Thyroid gland (tissue), 4 donors: ENCODE data around the gene IDS. TPM values are rescaled to one million over a fixed set of nuclear protein-coding genes. Genes with fewer than 3 reads are reported as not detected.
A peak's percentile ranks its signal among the peaks of the same experiment; 100 is the strongest.

Experiments used
- DNase-seq, 2 donors: peaks; one replicate each; pipeline ENCODE4 v3.0.0-alpha.2; 2019
- H3K27ac ChIP-seq, 3 donors: fragments of 200-600 bp; sonication (generic); 1 replicate in 2 of 3; 2 replicates in 1 of 3; pipeline ENCODE4 v1.5.1; 2016 to 2019; ENCODE audit warnings: mild to moderate bottlenecking in 1 of 3, moderate library complexity in 1 of 3
- H3K27me3 ChIP-seq: fragments of 200-600 bp; sonication (generic); one replicate; pipeline ENCODE4 v1.5.1; 2019
- H3K36me3 ChIP-seq, 2 donors: fragments of 200-600 bp; sonication (generic); one replicate each; pipeline ENCODE4 v1.5.1; 2016 to 2019
- H3K4me1 ChIP-seq, 2 donors: fragments of 200-600 bp; sonication (generic); one replicate each; pipeline ENCODE4 v1.5.1; 2017 to 2019
- H3K4me3 ChIP-seq, 3 donors: fragments of 200-600 bp; sonication (generic); replicated peaks in 1 of 3; 1 replicate in 2 of 3; 2 replicates in 1 of 3; pipeline ENCODE4 v1.5.1; 2016; ENCODE audit warnings: mild to moderate bottlenecking in 1 of 3
- H3K9me3 ChIP-seq: fragments of 200-600 bp; sonication (generic); one replicate; pipeline ENCODE4 v1.5.1; 2017
- CTCF ChIP-seq, 6 experiments: fragments of 200-600 bp in 3 of 6; fragments of 450-650 bp in 3 of 6; sonication (generic) in 3 of 6; IDR thresholded peaks; one replicate each; pipeline ENCODE4 v1.5.1; 2016 to 2019; ENCODE audit warnings: antibody characterized with exemption in 6 of 6, mild to moderate bottlenecking in 2 of 6, inconsistent platforms in 1 of 6, moderate library complexity in 1 of 6
- POLR2A ChIP-seq, 2 donors: fragments of 450-650 bp; IDR thresholded peaks; one replicate each; pipeline ENCODE4 v1.6.1; 2017; ENCODE audit warnings: antibody characterized with exemption in 2 of 2, mild to moderate bottlenecking in 2 of 2, moderate library complexity in 1 of 2
- WGBS, 2 donors: methylation state at CpG; one replicate each; pipeline ENCODE4 v1.1.5; 2017; 5-methylcytosine and 5-hydroxymethylcytosine counted together
- intact Hi-C: fragments of 100-400 bp; cut with DNase I; formaldehyde crosslinking; loops from one replicate; pipeline ENCODE4 v1.15.1; 2023
- total RNA-seq, 4 donors: library from RNA; depleted of rRNA; stranded (reverse); fragments of >200 nt; gene quantifications; one replicate each; pipeline ENCODE4 v1.2.3, GENCODE V29; 2016

Gene IDS
- total RNA-seq, 4 donors from 2014 or later = 76.8 to 88.6 (median 83.9) TPM

DNA sequence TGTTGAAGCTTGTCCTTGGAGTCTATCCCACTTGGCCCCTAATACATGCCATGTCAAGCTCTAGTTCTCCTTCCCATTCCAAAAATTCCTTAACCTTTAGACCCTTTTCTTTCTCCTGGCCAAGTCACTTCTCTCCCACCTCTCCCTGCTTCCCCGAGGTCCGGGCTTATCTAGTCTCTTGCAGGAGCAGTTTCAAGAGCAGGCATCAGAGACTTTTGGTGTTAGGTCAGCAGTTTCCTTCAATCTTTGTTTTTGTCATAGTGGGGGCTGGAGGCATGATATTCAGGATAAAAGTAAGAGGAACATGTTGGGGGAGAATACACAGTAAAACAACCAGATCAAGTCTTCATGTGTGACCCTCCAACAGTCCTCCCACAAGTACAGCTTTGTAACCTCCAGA is 11.5 kb upstream of the IDS start:
- no peak for DNase-seq
- H3K4me3 ChIP-seq = no peak overlapping the region
- no peaks in the 10 kb centered on the region for H3K9me3 ChIP-seq
- no peak overlapping the region for H3K27ac ChIP-seq
- H3K36me3 ChIP-seq = no peaks in the 10 kb centered on the region
- no peaks in the 10 kb centered on the region for H3K4me1 ChIP-seq
- TF ChIP-seq POLR2A (IDR thresholded peaks at IDR 0.05) (no peak), CTCF (IDR thresholded peaks at IDR 0.05) (no peak)
- WGBS, 2 donors = 89 to 97% methylated on average over 2 of the region's 2 CpGs
- intact Hi-C loops = no loop called here
- H3K27me3 ChIP-seq = no peaks in the 10 kb centered on the region

- H3K36me3 ChIP-seq = no peaks in the 10 kb centered on the region
- H3K9me3 ChIP-seq = no peaks in the 10 kb centered on the region
- intact Hi-C loops = no loop called here
- WGBS, 2 donors = 45 to 60% methylated on average over 3 to 4 of the region's 4 CpGs
- no peak for DNase-seq
- TF ChIP-seq CTCF (IDR thresholded peaks at IDR 0.05) (no peak), POLR2A (IDR thresholded peaks at IDR 0.05) (no peak)
- no peaks in the 10 kb centered on the region for H3K27me3 ChIP-seq
- H3K4me3 ChIP-seq = no peak overlapping the region
- no peak overlapping the region for H3K27ac ChIP-seq
- H3K4me1 ChIP-seq = no peaks in the 10 kb centered on the region
Observed at GRCh38 chrX:149515954-149516602, 11.0 kb upstream of the IDS start.

DNA sequence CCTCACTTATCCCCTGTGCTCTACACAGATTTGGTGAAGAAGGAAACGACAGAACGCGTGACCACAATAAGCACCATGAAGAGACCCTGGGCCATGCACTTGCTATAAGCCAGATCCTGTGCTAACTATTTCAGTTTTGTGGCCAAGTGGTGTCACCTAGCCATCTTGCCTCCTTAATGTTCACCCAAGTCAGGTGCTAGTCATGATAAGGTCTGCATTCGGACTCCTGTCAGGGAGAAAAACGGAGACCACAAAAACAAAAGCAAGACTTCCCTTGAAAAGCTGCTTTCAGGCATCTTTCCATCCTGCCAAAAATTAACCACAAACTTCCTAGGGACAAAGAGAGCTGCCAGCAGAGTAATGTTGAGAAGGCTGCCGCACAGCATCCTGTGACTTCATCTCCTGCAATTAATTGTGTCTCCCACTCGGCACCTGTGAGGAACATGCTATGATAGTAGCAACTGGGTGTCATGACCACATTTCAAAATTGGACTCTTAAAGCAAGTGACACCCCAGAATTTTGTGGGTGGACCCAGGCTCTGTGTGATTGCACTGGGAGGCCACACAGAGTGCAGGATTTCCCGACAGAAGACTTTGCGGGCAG is 8.8 kb upstream of the IDS start:
- intact Hi-C loops = no loop called here
- H3K27ac ChIP-seq = no peak overlapping the region
- H3K4me3 ChIP-seq = no peak overlapping the region
- no peaks in the 10 kb centered on the region for H3K36me3 ChIP-seq
- WGBS, 2 donors = 63 to 82% methylated on average over 8 to 9 of the region's 9 CpGs
- H3K4me1 ChIP-seq = no peaks in the 10 kb centered on the region
- no peaks in the 10 kb centered on the region for H3K9me3 ChIP-seq
- DNase-seq = no peak
- TF ChIP-seq POLR2A (IDR thresholded peaks at IDR 0.05) (no peak), CTCF (IDR thresholded peaks at IDR 0.05) (no peak)
- H3K27me3 ChIP-seq = no peaks in the 10 kb centered on the region

GRCh38 chrX:149512225-149512885 is 7.2 kb upstream of the IDS start:
- no peaks in the 10 kb centered on the region for H3K4me1 ChIP-seq

More at GRCh38 chrX:149512225-149512885, 7.2 kb upstream of the IDS start:
- TF ChIP-seq POLR2A (IDR thresholded peaks at IDR 0.05) = no peak
- peak in 4 of 6 experiments; percentile 27 to 54 (median 50) for TF ChIP-seq CTCF (IDR thresholded peaks at IDR 0.05)
- Histone ChIP-seq H3K27me3 (no peaks in the 10 kb centered on the region), H3K36me3 (no peaks in the 10 kb centered on the region), H3K27ac (no peak overlapping the region), H3K9me3 (no peaks in the 10 kb centered on the region), H3K4me3 (no peak overlapping the region)
- intact Hi-C loops = no loop called here
- WGBS, 2 donors = 72 to 100% methylated on average over 2 to 4 of the region's 4 CpGs
- peak; percentile 40 to 48 for DNase-seq
